ENCODE data around the gene WDR36.
"Not testable (repeated sequence)": the region's sequence is repeated elsewhere in the genome, so short reads cannot be mapped to it uniquely, and the experiment has no call there.

WDR36 gene

DNA sequence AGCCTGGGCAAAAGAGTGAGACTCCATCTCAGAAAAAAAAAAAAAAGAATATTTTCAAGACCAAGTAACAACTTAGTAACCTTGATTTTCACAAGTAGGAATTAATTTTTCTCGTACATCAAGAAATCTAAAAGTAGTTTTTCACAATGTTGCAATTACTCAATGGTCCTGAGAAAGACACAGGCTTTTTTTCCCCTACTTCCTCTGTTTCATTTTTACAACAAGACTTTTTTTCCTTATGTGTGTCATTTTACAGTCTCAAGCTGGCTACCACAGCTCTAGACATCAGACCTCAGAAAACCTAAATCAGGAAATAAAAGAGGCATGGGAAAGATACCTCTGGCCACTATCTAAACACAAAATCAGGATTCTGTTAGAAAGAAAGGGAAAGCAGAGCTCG, 45.9 kb downstream of the WDR36 start:
- H3K36me3 ChIP-seq (ENCODE audit: insufficient read depth, low read length): no peaks in the 10 kb centered on the region
- no peaks in the 10 kb centered on the region for H3K9me3 ChIP-seq (ENCODE audit: insufficient read depth, low read depth, low read length)
- no peak overlapping the region for H3K9ac ChIP-seq (ENCODE audit: low read depth, low read length, poor library complexity, severe bottlenecking)
- no peak overlapping the region for H2AFZ ChIP-seq (ENCODE audit: low read length)
- H4K20me1 ChIP-seq (ENCODE audit: insufficient read depth, low read length, poor library complexity, severe bottlenecking): no peaks in the 10 kb centered on the region
- no peak for TF ChIP-seq EZH2phosphoT487 (IDR thresholded peaks at IDR 0.05; ENCODE audit: borderline replicate concordance)
- TF ChIP-seq, protein P1, sequence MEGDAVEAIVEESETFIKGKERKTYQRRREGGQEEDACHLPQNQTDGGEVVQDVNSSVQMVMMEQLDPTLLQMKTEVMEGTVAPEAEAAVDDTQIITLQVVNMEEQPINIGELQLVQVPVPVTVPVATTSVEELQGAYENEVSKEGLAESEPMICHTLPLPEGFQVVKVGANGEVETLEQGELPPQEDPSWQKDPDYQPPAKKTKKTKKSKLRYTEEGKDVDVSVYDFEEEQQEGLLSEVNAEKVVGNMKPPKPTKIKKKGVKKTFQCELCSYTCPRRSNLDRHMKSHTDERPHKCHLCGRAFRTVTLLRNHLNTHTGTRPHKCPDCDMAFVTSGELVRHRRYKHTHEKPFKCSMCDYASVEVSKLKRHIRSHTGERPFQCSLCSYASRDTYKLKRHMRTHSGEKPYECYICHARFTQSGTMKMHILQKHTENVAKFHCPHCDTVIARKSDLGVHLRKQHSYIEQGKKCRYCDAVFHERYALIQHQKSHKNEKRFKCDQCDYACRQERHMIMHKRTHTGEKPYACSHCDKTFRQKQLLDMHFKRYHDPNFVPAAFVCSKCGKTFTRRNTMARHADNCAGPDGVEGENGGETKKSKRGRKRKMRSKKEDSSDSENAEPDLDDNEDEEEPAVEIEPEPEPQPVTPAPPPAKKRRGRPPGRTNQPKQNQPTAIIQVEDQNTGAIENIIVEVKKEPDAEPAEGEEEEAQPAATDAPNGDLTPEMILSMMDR (conservative IDR thresholded peaks at IDR 0.05; ENCODE audit: low read length): no peak
- no peak overlapping the region for H3K4me2 ChIP-seq (ENCODE audit: low read depth, low read length, poor library complexity, severe bottlenecking)
- no peak overlapping the region for H3K4me3 ChIP-seq (ENCODE audit: low read length, poor library complexity, severe bottlenecking)
- no peaks in the 10 kb centered on the region for H3K27me3 ChIP-seq (ENCODE audit: insufficient read depth, low read length, poor library complexity, severe bottlenecking)
- H3K9me2 ChIP-seq (replicated peaks; ENCODE audit: low read depth, low read length): no peaks in the 10 kb centered on the region
- no peaks in the 10 kb centered on the region for H3K79me2 ChIP-seq (ENCODE audit: insufficient read depth, low read length)
- H3K4me1 ChIP-seq (ENCODE audit: insufficient read depth, low read length, poor library complexity, severe bottlenecking): peaks cover 10% of the 10 kb centered on the region
- no peaks in the 10 kb centered on the region for H3F3A ChIP-seq (ENCODE audit: low read depth)

GRCh38 chr5:111141471-111141870, 49.3 kb downstream of the WDR36 start:
- H3K4me3 ChIP-seq (ENCODE audit: low read length, poor library complexity, severe bottlenecking); H3K27me3 ChIP-seq (ENCODE audit: insufficient read depth, low read length, poor library complexity, severe bottlenecking); H2AFZ ChIP-seq (ENCODE audit: low read length); H3K79me2 ChIP-seq (ENCODE audit: insufficient read depth, low read length); H3F3A ChIP-seq (ENCODE audit: low read depth); H3K36me3 ChIP-seq (ENCODE audit: insufficient read depth, low read length); H3K9ac ChIP-seq (ENCODE audit: low read depth, low read length, poor library complexity, severe bottlenecking); H3K9me2 ChIP-seq (replicated peaks; ENCODE audit: low read depth, low read length); H3K4me1 ChIP-seq (ENCODE audit: insufficient read depth, low read length, poor library complexity, severe bottlenecking); H4K20me1 ChIP-seq (ENCODE audit: insufficient read depth, low read length, poor library complexity, severe bottlenecking); H3K4me2 ChIP-seq (ENCODE audit: low read depth, low read length, poor library complexity, severe bottlenecking); H3K9me3 ChIP-seq (ENCODE audit: insufficient read depth, low read depth, low read length): not testable (repeated sequence)

DNA sequence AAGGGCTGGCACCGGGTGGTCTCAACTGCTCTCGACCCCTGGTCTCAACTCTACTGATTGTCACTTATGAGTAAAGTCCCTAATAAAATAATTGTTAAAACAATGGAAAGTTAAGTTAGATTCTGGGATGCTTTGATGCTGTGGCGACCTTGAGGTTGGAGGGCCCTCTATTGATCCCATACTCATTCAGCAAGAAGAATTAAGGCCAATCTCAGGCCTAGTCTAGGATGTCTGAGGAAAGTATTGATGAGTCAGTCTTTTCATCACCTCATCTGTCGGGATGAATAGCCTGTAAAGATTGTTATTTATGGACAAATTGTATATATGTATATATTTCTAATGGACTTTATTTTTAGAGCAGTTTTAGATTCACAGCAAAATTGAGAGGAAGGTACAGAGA, 50.8 kb downstream of the WDR36 start:
- Histone ChIP-seq H3K9ac (ENCODE audit: low read depth, low read length, poor library complexity, severe bottlenecking) (no peak overlapping the region), H3K79me2 (ENCODE audit: insufficient read depth, low read length) (no peaks in the 10 kb centered on the region), H3K4me3 (ENCODE audit: low read length, poor library complexity, severe bottlenecking) (no peak overlapping the region), H4K20me1 (ENCODE audit: insufficient read depth, low read length, poor library complexity, severe bottlenecking) (no peaks in the 10 kb centered on the region), H3K9me2 (replicated peaks; ENCODE audit: low read depth, low read length) (no peaks in the 10 kb centered on the region), H3K4me2 (ENCODE audit: low read depth, low read length, poor library complexity, severe bottlenecking) (no peak overlapping the region), H3K27me3 (ENCODE audit: insufficient read depth, low read length, poor library complexity, severe bottlenecking) (no peaks in the 10 kb centered on the region), H3K9me3 (ENCODE audit: insufficient read depth, low read depth, low read length) (no peaks in the 10 kb centered on the region), H3K4me1 (ENCODE audit: insufficient read depth, low read length, poor library complexity, severe bottlenecking) (peaks cover 6% of the 10 kb centered on the region), H3K36me3 (ENCODE audit: insufficient read depth, low read length) (no peaks in the 10 kb centered on the region), H2AFZ (ENCODE audit: low read length) (no peak overlapping the region), H3F3A (ENCODE audit: low read depth) (no peaks in the 10 kb centered on the region)
- TF ChIP-seq, protein P1 (conservative IDR thresholded peaks at IDR 0.05; ENCODE audit: low read length): peak; percentile 26
- TF ChIP-seq EZH2phosphoT487 (IDR thresholded peaks at IDR 0.05; ENCODE audit: borderline replicate concordance): no peak

DNA sequence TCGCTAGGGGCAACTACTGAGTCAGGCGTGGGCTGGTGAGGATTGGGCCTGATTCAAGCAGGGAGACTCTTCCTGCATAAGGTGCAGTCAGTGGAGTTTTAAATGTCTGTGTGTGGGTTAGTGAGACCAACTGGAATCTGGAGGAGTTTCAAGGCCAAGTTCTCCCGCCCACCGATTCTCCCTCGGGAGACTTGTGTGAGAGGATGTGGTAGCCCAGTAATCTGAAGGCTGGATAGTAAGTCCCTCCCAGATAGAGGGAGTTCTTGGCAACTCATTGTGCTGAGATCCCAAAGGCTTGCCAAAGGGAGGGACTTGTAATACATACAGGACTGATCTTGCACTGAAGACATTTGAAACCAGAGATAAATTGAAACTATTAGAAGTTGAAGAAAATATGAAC, 51.8 kb downstream of the WDR36 start:
- no peak overlapping the region for H2AFZ ChIP-seq (ENCODE audit: low read length)
- no peaks in the 10 kb centered on the region for H3K4me1 ChIP-seq (ENCODE audit: insufficient read depth, low read length, poor library complexity, severe bottlenecking)
- H3K4me3 ChIP-seq (ENCODE audit: low read length, poor library complexity, severe bottlenecking): no peak overlapping the region
- H3K9me3 ChIP-seq (ENCODE audit: insufficient read depth, low read depth, low read length): no peaks in the 10 kb centered on the region
- TF ChIP-seq EZH2phosphoT487 (IDR thresholded peaks at IDR 0.05; ENCODE audit: borderline replicate concordance): no peak
- TF ChIP-seq, protein P1 (conservative IDR thresholded peaks at IDR 0.05; ENCODE audit: low read length): no peak
- H3F3A ChIP-seq (ENCODE audit: low read depth): no peaks in the 10 kb centered on the region
- H3K4me2 ChIP-seq (ENCODE audit: low read depth, low read length, poor library complexity, severe bottlenecking): no peak overlapping the region
- H4K20me1 ChIP-seq (ENCODE audit: insufficient read depth, low read length, poor library complexity, severe bottlenecking): no peaks in the 10 kb centered on the region
- no peak overlapping the region for H3K9ac ChIP-seq (ENCODE audit: low read depth, low read length, poor library complexity, severe bottlenecking)
- no peaks in the 10 kb centered on the region for H3K27me3 ChIP-seq (ENCODE audit: insufficient read depth, low read length, poor library complexity, severe bottlenecking)
- H3K79me2 ChIP-seq (ENCODE audit: insufficient read depth, low read length): no peaks in the 10 kb centered on the region
- no peaks in the 10 kb centered on the region for H3K36me3 ChIP-seq (ENCODE audit: insufficient read depth, low read length)
- no peaks in the 10 kb centered on the region for H3K9me2 ChIP-seq (replicated peaks; ENCODE audit: low read depth, low read length)

Measured in Loucy (cell line).